Astrocyte (in vitro differentiated cells and primary cell): ENCODE data around the gene TEN1. TPM values are rescaled to one million over a fixed set of nuclear protein-coding genes. Genes with fewer than 3 reads are reported as not detected.
A peak's percentile ranks its signal among the peaks of the same experiment; 100 is the strongest.

ENCODE experiments used
- DNase-seq: peaks from one replicate; pipeline ENCODE4 v3.0.0-alpha.2; 2010; ENCODE audit warnings: low read depth
- FAIRE-seq: peaks from 2 replicates; lab custom pipeline; 2011; peaks lifted over from hg19 to GRCh38; lab: Jason Lieb, UNC
- H2AFZ ChIP-seq: 2 replicates; pipeline ENCODE4 v1.6.0; 2012; ENCODE audit warnings: low read depth, low read length, inconsistent platforms
- H3K27ac ChIP-seq: 2 replicates; pipeline ENCODE4 v1.5.1; 2011; ENCODE audit warnings: low read depth, low read length, inconsistent platforms
- H3K27me3 ChIP-seq: 2 replicates; pipeline ENCODE4 v1.6.0; 2011; ENCODE audit warnings: low read length, inconsistent platforms; ENCODE audit not compliant: insufficient read depth
- H3K36me3 ChIP-seq: 2 replicates; pipeline ENCODE4 v1.5.1; 2011; ENCODE audit warnings: low read length, inconsistent platforms; ENCODE audit not compliant: insufficient read depth
- H3K4me1 ChIP-seq: 2 replicates; pipeline ENCODE4 v1.5.1; 2011; ENCODE audit warnings: low read length, inconsistent platforms; ENCODE audit not compliant: insufficient read depth
- H3K4me2 ChIP-seq: 2 replicates; pipeline ENCODE4 v1.6.0; 2012; ENCODE audit warnings: low read length, inconsistent platforms
- H3K4me3 ChIP-seq: 2 replicates; pipeline ENCODE4 v1.5.1; 2011; ENCODE audit warnings: low read depth, mild to moderate bottlenecking, low read length, inconsistent platforms; ENCODE audit not compliant: insufficient read depth
- H3K79me2 ChIP-seq: 2 replicates; pipeline ENCODE4 v1.6.0; 2012; ENCODE audit warnings: mild to moderate bottlenecking, low read length, inconsistent platforms; ENCODE audit not compliant: insufficient read depth
- H3K9ac ChIP-seq: 2 replicates; pipeline ENCODE4 v1.6.0; 2012; ENCODE audit warnings: mild to moderate bottlenecking, low read length, inconsistent platforms
- H3K9me3 ChIP-seq: 2 replicates; pipeline ENCODE4 v1.5.1; 2012; ENCODE audit warnings: low read depth, mild to moderate bottlenecking, low read length, inconsistent platforms; ENCODE audit not compliant: insufficient read depth
- H4K20me1 ChIP-seq: 2 replicates; pipeline ENCODE4 v1.6.0; 2012; ENCODE audit warnings: low read length, inconsistent platforms; ENCODE audit not compliant: insufficient read depth
- H3K27ac Mint-ChIP-seq: one replicate; pipeline ENCODE4 v1.8.0; 2021; ENCODE audit warnings: mild to moderate bottlenecking, mixed read lengths; ENCODE audit not compliant: unreplicated experiment
- H3K27me3 Mint-ChIP-seq: one replicate; pipeline ENCODE4 v1.8.0; 2021; ENCODE audit warnings: low read depth, mixed read lengths; ENCODE audit not compliant: unreplicated experiment
- H3K36me3 Mint-ChIP-seq: one replicate; pipeline ENCODE4 v1.8.0; 2021; ENCODE audit warnings: low read depth, mixed read lengths; ENCODE audit not compliant: unreplicated experiment
- H3K4me1 Mint-ChIP-seq: one replicate; pipeline ENCODE4 v1.8.0; 2021; ENCODE audit warnings: low read depth, mixed read lengths; ENCODE audit not compliant: unreplicated experiment
- H3K4me3 Mint-ChIP-seq: one replicate; pipeline ENCODE4 v1.8.0; 2021; ENCODE audit warnings: mild to moderate bottlenecking, moderate library complexity, mixed read lengths; ENCODE audit not compliant: unreplicated experiment
- H3K9me3 Mint-ChIP-seq: one replicate; pipeline ENCODE4 v1.8.0; 2021; ENCODE audit warnings: mild to moderate bottlenecking, mixed read lengths; ENCODE audit not compliant: unreplicated experiment
- EZH2 ChIP-seq: IDR thresholded peaks from 2 replicates; pipeline ENCODE4 v1.6.1; 2012; ENCODE audit warnings: mild to moderate bottlenecking, low read length, inconsistent platforms; ENCODE audit not compliant: insufficient read depth
- total RNA-seq: library from RNA; stranded (reverse); gene quantifications from 2 replicates; pipeline ENCODE4 v1.2.1, GENCODE V29; 2021
- TF ChIP-seq, protein P1 (sequence below): IDR thresholded peaks from 2 replicates; pipeline ENCODE4 v1.5.1; 2011; ENCODE audit warnings: low read depth, mild to moderate bottlenecking, inconsistent platforms, low read length, moderate library complexity; ENCODE audit not compliant: insufficient read depth

Gene TEN1
- total RNA-seq, 1 donor from 2014 or later = 17.7 TPM

DNA sequence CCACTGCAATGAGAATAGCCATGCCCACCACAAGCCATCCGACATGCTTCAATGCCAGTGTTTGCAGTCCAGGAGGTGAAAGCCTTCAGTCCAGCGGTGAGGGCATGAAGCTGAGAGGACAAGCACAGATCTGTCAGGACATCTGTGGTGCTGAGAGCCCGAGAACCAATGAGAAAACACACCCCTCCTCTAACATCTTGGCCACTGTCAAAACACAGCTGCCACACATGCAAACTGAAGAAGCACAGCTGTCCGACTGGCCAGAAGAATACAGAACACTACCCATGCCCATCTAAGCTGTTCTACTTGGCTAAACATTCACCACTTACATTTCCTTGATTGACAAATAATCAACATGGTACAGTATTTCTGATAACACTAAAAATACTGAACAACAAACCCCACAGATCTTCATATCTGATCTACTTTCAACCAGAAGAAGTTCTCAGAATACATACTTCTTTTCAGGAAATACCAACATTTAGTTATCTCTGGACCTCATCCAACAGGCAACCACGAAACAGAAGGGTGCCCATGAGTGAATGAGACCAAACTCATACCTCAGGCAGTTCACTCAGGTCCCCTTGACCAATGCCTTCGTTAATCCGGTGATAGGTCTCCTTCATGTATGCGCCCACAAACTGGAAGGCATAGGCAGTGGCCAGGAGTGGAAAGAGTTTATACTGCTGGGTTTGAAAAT is 28.0 kb upstream of the TEN1 start:
- Histone ChIP-seq H3K9me3 (no peaks in the 10 kb centered on the region), H3K36me3 (peaks cover 55% of the 10 kb centered on the region), H3K4me2 (no peak overlapping the region), H2AFZ (no peak overlapping the region), H3K4me1 (no peaks in the 10 kb centered on the region), H3K27ac (peak overlapping the region; percentile 28), H3K4me3 (no peak overlapping the region), H3K79me2 (no peaks in the 10 kb centered on the region), H3K27me3 (no peaks in the 10 kb centered on the region), H3K9ac (no peak overlapping the region), H4K20me1 (peaks cover 16% of the 10 kb centered on the region)
- H3K9me3 Mint-ChIP-seq = no peaks in the 10 kb centered on the region
- FAIRE-seq (no peak), DNase-seq (peak; percentile 49)
- H3K4me1 Mint-ChIP-seq = peaks cover 4% of the 10 kb centered on the region
- H3K4me3 Mint-ChIP-seq = no peak overlapping the region
- no peaks in the 10 kb centered on the region for H3K27me3 Mint-ChIP-seq
- H3K27ac Mint-ChIP-seq = no peak overlapping the region
- no peak for TF ChIP-seq EZH2
- TF ChIP-seq, protein P1, sequence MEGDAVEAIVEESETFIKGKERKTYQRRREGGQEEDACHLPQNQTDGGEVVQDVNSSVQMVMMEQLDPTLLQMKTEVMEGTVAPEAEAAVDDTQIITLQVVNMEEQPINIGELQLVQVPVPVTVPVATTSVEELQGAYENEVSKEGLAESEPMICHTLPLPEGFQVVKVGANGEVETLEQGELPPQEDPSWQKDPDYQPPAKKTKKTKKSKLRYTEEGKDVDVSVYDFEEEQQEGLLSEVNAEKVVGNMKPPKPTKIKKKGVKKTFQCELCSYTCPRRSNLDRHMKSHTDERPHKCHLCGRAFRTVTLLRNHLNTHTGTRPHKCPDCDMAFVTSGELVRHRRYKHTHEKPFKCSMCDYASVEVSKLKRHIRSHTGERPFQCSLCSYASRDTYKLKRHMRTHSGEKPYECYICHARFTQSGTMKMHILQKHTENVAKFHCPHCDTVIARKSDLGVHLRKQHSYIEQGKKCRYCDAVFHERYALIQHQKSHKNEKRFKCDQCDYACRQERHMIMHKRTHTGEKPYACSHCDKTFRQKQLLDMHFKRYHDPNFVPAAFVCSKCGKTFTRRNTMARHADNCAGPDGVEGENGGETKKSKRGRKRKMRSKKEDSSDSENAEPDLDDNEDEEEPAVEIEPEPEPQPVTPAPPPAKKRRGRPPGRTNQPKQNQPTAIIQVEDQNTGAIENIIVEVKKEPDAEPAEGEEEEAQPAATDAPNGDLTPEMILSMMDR = no peak
- H3K36me3 Mint-ChIP-seq = peaks cover 18% of the 10 kb centered on the region

DNA sequence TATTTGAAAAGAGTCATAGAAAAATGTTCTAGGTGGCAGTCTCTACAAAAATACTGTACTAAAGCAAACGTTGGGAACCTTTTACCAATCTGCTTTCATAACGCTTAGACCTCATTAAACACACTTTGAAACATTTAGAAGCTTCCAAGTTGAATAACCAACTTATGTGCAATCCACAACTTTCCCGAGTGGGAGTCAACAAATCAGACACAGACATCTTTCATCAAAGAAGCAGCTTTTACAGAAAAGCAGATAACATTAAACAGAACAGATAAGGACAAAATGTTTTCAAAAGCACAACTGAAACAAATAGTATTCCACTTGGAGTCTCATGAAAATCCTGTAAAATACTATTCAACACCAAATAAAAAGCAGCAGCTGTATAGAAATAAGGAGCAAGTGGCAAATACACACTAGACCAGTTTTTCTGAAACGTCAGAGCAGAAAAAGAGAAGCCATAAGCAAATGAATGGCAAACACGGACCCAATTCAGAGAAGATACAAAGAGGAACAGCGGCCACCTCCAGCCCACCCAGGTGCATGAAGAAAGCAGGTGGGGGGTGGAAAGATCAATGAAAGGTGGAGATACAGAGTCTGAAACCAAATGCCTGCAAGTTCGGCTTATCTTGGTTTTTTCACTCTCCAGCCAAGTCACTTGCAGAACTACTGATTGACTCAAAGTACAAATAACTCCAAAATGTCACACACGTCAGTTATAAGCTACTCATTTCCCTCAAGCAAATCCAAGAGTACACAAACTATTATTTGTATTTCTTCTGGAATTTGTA is 19.8 kb upstream of the TEN1 start:
- no peaks in the 10 kb centered on the region for H3K27me3 Mint-ChIP-seq
- Histone ChIP-seq H3K79me2 (peaks cover 20% of the 10 kb centered on the region), H3K27me3 (no peaks in the 10 kb centered on the region), H4K20me1 (peaks cover 44% of the 10 kb centered on the region), H3K4me2 (no peak overlapping the region), H3K4me3 (no peak overlapping the region), H3K9me3 (no peaks in the 10 kb centered on the region), H3K4me1 (no peaks in the 10 kb centered on the region), H3K9ac (no peak overlapping the region), H2AFZ (no peak overlapping the region), H3K27ac (no peak overlapping the region), H3K36me3 (peaks cover 12% of the 10 kb centered on the region)
- no peaks in the 10 kb centered on the region for H3K9me3 Mint-ChIP-seq
- H3K36me3 Mint-ChIP-seq = peaks cover 8% of the 10 kb centered on the region
- H3K4me1 Mint-ChIP-seq = peaks cover 5% of the 10 kb centered on the region
- no peak for TF ChIP-seq EZH2
- TF ChIP-seq, protein P1 = no peak
- H3K27ac Mint-ChIP-seq = no peak overlapping the region
- no peak overlapping the region for H3K4me3 Mint-ChIP-seq
- no peak for FAIRE-seq
- no peak for DNase-seq
